ENCODE results near the gene PRPF8. TPM values are rescaled to one million over a fixed set of nuclear protein-coding genes. Genes with fewer than 3 reads are reported as not detected.
A peak's percentile ranks its signal among the peaks of the same experiment; 100 is the strongest.

The PRPF8 gene
- total and polyA plus RNA-seq, 4 donors, result 50.2 to 110 (median 82.3) TPM

DNA sequence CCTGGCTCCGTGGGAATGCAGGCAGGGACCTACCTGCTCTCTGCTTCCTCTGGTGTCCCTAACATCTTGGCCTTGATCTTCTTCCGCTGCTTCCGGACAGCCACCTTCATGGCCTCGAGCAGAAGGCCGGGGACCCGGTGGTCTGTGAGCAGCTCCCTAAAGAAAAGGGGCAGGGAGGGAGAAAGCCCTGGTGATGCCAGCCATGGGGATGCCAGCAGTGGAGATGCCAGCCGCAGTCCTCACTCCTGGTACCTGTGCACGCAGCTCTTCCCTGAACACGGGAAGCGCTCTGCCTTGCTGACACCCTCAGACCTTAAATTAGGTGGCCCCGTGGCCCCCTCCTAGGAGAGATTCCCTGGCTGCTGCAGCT lies 36.9 kb downstream of the PRPF8 start (continued):
- no peak for TF ChIP-seq ZBTB33 (IDR thresholded peaks at IDR 0.05)
- TF ChIP-seq, protein P1, sequence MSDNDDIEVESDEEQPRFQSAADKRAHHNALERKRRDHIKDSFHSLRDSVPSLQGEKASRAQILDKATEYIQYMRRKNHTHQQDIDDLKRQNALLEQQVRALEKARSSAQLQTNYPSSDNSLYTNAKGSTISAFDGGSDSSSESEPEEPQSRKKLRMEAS (IDR thresholded peaks at IDR 0.05), result no peak

GRCh38 chr17:1646199-1646875 lies 38.3 kb downstream of the PRPF8 start:
- Histone ChIP-seq H3K36me3 (ENCODE audit: control insufficient read depth in 4 of 4, insufficient read depth in 3 of 4, low read depth in 1 of 4, low read length in 3 of 4) (peaks cover 7 to 11% (median 9%) of the 10 kb centered on the region in 4 donors), H3K9ac (ENCODE audit: low read depth in 1 of 2, low read length in 2 of 2) (no peak overlapping the region), H3K4me1 (ENCODE audit: control insufficient read depth in 4 of 4, insufficient read depth in 4 of 4, low read length in 3 of 4) (peaks cover 11 to 59% (median 34%) of the 10 kb centered on the region in 4 donors), H3K9me3 (ENCODE audit: control insufficient read depth in 4 of 4, low read length in 3 of 4) (no peaks in the 10 kb centered on the region), H3K27me3 (ENCODE audit: control insufficient read depth in 4 of 4, insufficient read depth in 4 of 4, low read length in 3 of 4) (no peaks in the 10 kb centered on the region), H3K27ac (ENCODE audit: low read depth in 1 of 2, low read length in 2 of 2) (peak overlapping the region; percentile 42 to 69), H3K4me3 (ENCODE audit: low read depth in 1 of 3, low read length in 3 of 3) (no peak overlapping the region)
- DNase-seq (ENCODE audit: low spot score), result no peak
- 84% methylated on average over 13 of the region's 13 CpGs for WGBS
- TF ChIP-seq NR2F2 (IDR thresholded peaks at IDR 0.05), result no peak
- TF ChIP-seq HNF4A (conservative IDR thresholded peaks at IDR 0.05), result no peak
- TF ChIP-seq HNF4G (IDR thresholded peaks at IDR 0.05), result no peak
- TF ChIP-seq GABPA (IDR thresholded peaks at IDR 0.05 in 1 of 2, conservative IDR thresholded peaks at IDR 0.05 in 1 of 2), result no peak
- TF ChIP-seq SP1 (IDR thresholded peaks at IDR 0.05), result no peak
- TF ChIP-seq, protein P2, sequence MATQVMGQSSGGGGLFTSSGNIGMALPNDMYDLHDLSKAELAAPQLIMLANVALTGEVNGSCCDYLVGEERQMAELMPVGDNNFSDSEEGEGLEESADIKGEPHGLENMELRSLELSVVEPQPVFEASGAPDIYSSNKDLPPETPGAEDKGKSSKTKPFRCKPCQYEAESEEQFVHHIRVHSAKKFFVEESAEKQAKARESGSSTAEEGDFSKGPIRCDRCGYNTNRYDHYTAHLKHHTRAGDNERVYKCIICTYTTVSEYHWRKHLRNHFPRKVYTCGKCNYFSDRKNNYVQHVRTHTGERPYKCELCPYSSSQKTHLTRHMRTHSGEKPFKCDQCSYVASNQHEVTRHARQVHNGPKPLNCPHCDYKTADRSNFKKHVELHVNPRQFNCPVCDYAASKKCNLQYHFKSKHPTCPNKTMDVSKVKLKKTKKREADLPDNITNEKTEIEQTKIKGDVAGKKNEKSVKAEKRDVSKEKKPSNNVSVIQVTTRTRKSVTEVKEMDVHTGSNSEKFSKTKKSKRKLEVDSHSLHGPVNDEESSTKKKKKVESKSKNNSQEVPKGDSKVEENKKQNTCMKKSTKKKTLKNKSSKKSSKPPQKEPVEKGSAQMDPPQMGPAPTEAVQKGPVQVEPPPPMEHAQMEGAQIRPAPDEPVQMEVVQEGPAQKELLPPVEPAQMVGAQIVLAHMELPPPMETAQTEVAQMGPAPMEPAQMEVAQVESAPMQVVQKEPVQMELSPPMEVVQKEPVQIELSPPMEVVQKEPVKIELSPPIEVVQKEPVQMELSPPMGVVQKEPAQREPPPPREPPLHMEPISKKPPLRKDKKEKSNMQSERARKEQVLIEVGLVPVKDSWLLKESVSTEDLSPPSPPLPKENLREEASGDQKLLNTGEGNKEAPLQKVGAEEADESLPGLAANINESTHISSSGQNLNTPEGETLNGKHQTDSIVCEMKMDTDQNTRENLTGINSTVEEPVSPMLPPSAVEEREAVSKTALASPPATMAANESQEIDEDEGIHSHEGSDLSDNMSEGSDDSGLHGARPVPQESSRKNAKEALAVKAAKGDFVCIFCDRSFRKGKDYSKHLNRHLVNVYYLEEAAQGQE (IDR thresholded peaks at IDR 0.05), result no peak
- TF ChIP-seq, protein P1 (IDR thresholded peaks at IDR 0.05), result no peak
- no peak for TF ChIP-seq FOXA2 (IDR thresholded peaks at IDR 0.05)
- no peak for TF ChIP-seq RAD21 (IDR thresholded peaks at IDR 0.05)
- no peak for TF ChIP-seq YY1 (IDR thresholded peaks at IDR 0.05)
- TF ChIP-seq TAF1 (conservative IDR thresholded peaks at IDR 0.05), result no peak
- no peak for TF ChIP-seq FOXA1 (IDR thresholded peaks at IDR 0.05)
- TF ChIP-seq ZBTB33 (IDR thresholded peaks at IDR 0.05), result no peak
- TF ChIP-seq EGR1 (IDR thresholded peaks at IDR 0.05; ENCODE audit: low read depth in 2 of 2), result no peak
- TF ChIP-seq, protein P3, sequence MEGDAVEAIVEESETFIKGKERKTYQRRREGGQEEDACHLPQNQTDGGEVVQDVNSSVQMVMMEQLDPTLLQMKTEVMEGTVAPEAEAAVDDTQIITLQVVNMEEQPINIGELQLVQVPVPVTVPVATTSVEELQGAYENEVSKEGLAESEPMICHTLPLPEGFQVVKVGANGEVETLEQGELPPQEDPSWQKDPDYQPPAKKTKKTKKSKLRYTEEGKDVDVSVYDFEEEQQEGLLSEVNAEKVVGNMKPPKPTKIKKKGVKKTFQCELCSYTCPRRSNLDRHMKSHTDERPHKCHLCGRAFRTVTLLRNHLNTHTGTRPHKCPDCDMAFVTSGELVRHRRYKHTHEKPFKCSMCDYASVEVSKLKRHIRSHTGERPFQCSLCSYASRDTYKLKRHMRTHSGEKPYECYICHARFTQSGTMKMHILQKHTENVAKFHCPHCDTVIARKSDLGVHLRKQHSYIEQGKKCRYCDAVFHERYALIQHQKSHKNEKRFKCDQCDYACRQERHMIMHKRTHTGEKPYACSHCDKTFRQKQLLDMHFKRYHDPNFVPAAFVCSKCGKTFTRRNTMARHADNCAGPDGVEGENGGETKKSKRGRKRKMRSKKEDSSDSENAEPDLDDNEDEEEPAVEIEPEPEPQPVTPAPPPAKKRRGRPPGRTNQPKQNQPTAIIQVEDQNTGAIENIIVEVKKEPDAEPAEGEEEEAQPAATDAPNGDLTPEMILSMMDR (IDR thresholded peaks at IDR 0.05; ENCODE audit: low read depth, low read length, missing input control), result no peak
- TF ChIP-seq ATF3 (IDR thresholded peaks at IDR 0.05), result no peak

Measured in liver (tissue), 9 donors.